HCT116 (cell line): Measurements from ENCODE around the gene PKM. TPM values are rescaled to one million over a fixed set of nuclear protein-coding genes. Genes with fewer than 3 reads are reported as not detected.

Experiments
- ATAC-seq: fragments of 200-7000 bp; cut with Tn5 transposase; 2 replicates; pipeline ENCODE4 v1.9.1; 2020; ENCODE audit warnings: mild to moderate bottlenecking, moderate library complexity
- BruUV-seq: library from RNA; stranded (reverse); fragments of 400-500 nt; replicated peaks from 2 replicates; lab custom pipeline; 2021; lab: Mats Ljungman, UMichigan
- CTCF ChIA-PET: fragments of 300-600 bp; sonication (Branson Sonifier 250); formaldehyde crosslinking; loops from one replicate; lab custom pipeline; 2021; ENCODE audit warnings: antibody characterized with exemption; lab: Charles Lee
- POLR2A ChIA-PET: fragments of 300-600, 350-600 bp; sonication (Branson Sonifier 250); formaldehyde crosslinking; loops from one replicate; lab custom pipeline; 2021; ENCODE audit warnings: antibody characterized with exemption; lab: Charles Lee
- RAD21 ChIA-PET, 2 experiments: fragments of 300-600 bp; sonication (Branson Sonifier 250); formaldehyde crosslinking; loops; one replicate each; lab custom pipeline; 2023; ENCODE audit warnings: low total read pairs in 2 of 2; ENCODE audit not compliant: uncharacterized antibody in 2 of 2, unreplicated experiment in 2 of 2, low non-redundant PET in 1 of 2; lab: Charles Lee
- DNase-seq: peaks from one replicate; pipeline ENCODE4 v3.0.0-alpha.2; 2010; ENCODE audit warnings: low read depth, low spot score
- H2AFZ ChIP-seq: fragments of 200-600 bp; shearing (Covaris generic), sonication (generic); 2 replicates; pipeline ENCODE4 v1.6.1; 2017; ENCODE audit warnings: low read depth, mixed run types, mixed read lengths, antibody characterized with exemption, low read length; ENCODE audit not compliant: poor library complexity, severe bottlenecking
- H3K27ac ChIP-seq: 2 replicates; pipeline ENCODE4 v1.5.1; 2012; ENCODE audit warnings: low read depth, low read length
- H3K27me3 ChIP-seq: fragments of 200-600 bp; sonication (generic); 2 replicates; pipeline ENCODE4 v1.6.1; 2016; ENCODE audit warnings: mixed run types, low read length, mixed read lengths; ENCODE audit not compliant: insufficient read depth
- H3K36me3 ChIP-seq, 2 experiments: fragments of 200-500 bp in 1 of 2; fragments of 200-600 bp in 1 of 2; sonication (Bioruptor generic) in 1 of 2; sonication (generic) in 1 of 2; 2 replicates each; pipeline versions ENCODE4 v1.5.1 to v1.6.1; 2014 to 2016; ENCODE audit warnings: low read length in 2 of 2, inconsistent platforms in 1 of 2, mixed read lengths in 1 of 2, mixed run types in 1 of 2; ENCODE audit not compliant: insufficient read depth in 2 of 2, control insufficient read depth in 1 of 2
- H3K4me1 ChIP-seq, 2 experiments: fragments of 200-600 bp in 1 of 2; sonication (generic) in 1 of 2; 2 replicates each; pipeline versions ENCODE4 v1.5.1 to v1.6.1; 2012 to 2017; ENCODE audit warnings: low read length in 2 of 2, inconsistent platforms in 1 of 2, mild to moderate bottlenecking in 1 of 2, mixed read lengths in 1 of 2, mixed run types in 1 of 2, moderate library complexity in 1 of 2; ENCODE audit not compliant: insufficient read depth in 2 of 2, control insufficient read depth in 1 of 2
- H3K4me2 ChIP-seq: fragments of 200-600 bp; sonication (generic); 2 replicates; pipeline ENCODE4 v1.6.1; 2017; ENCODE audit warnings: mixed run types, low read length, mixed read lengths
- H3K4me3 ChIP-seq, 2 experiments: fragments of 200-600 bp in 1 of 2; sonication (generic) in 1 of 2; replicated peaks in 1 of 2; 2 replicates each; pipeline ENCODE4 v1.5.1; 2011 to 2016; ENCODE audit warnings: low read length in 2 of 2, control low read depth in 1 of 2, low read depth in 1 of 2, mild to moderate bottlenecking in 1 of 2, mixed read lengths in 1 of 2, mixed run types in 1 of 2
- H3K79me2 ChIP-seq: fragments of 200-600 bp; sonication (generic); 2 replicates; pipeline ENCODE4 v1.6.1; 2017; ENCODE audit warnings: mild to moderate bottlenecking, mixed run types, low read length, moderate library complexity, mixed read lengths; ENCODE audit not compliant: insufficient read depth
- H3K9ac ChIP-seq: fragments of 200-600 bp; sonication (generic); 2 replicates; pipeline ENCODE4 v1.6.1; 2016; ENCODE audit warnings: low read length, mixed read lengths
- H3K9me2 ChIP-seq: fragments of 200-600 bp; sonication (generic), shearing (Covaris generic); 2 replicates; pipeline ENCODE4 v1.6.1; 2017; ENCODE audit warnings: mixed run types, mild to moderate bottlenecking, moderate library complexity; ENCODE audit not compliant: insufficient read depth
- H3K9me3 ChIP-seq, 2 experiments: fragments of 200-500 bp in 1 of 2; fragments of 200-600 bp in 1 of 2; sonication (Bioruptor generic) in 1 of 2; sonication (generic) in 1 of 2; 2 replicates each; pipeline ENCODE4 v1.6.1; 2014 to 2017; ENCODE audit warnings: low read length in 2 of 2, mixed read lengths in 2 of 2, inconsistent platforms in 1 of 2, low read depth in 1 of 2, mild to moderate bottlenecking in 1 of 2, mixed run types in 1 of 2, moderate library complexity in 1 of 2; ENCODE audit not compliant: control insufficient read depth in 1 of 2, insufficient read depth in 1 of 2
- H4K20me1 ChIP-seq: fragments of 200-600 bp; sonication (generic), shearing (Covaris generic); 2 replicates; pipeline ENCODE4 v1.6.1; 2017; ENCODE audit warnings: mixed run types, mild to moderate bottlenecking, moderate library complexity; ENCODE audit not compliant: insufficient read depth
- CBX3 ChIP-seq: IDR thresholded peaks from 2 replicates; pipeline ENCODE4 v1.6.1; 2012; ENCODE audit warnings: low read depth
- CEBPB ChIP-seq: IDR thresholded peaks from 2 replicates; pipeline ENCODE4 v1.6.1; 2012; ENCODE audit warnings: low read depth
- EGR1 ChIP-seq: IDR thresholded peaks from 2 replicates; pipeline ENCODE4 v1.6.1; 2012; ENCODE audit warnings: low read depth
- JUND ChIP-seq: IDR thresholded peaks from 2 replicates; pipeline ENCODE4 v1.6.1; 2012
- MAX ChIP-seq: IDR thresholded peaks from 2 replicates; pipeline ENCODE4 v1.6.1; 2012
- RAD21 ChIP-seq: IDR thresholded peaks from 2 replicates; pipeline ENCODE4 v1.6.1; 2012; ENCODE audit warnings: low read depth, mild to moderate bottlenecking
- REST ChIP-seq: IDR thresholded peaks from 2 replicates; pipeline ENCODE4 v1.6.1; 2012; ENCODE audit warnings: low read depth
- SIN3A ChIP-seq: IDR thresholded peaks from 2 replicates; pipeline ENCODE4 v1.6.1; 2012; ENCODE audit warnings: low read depth
- SP1 ChIP-seq: IDR thresholded peaks from 2 replicates; pipeline ENCODE4 v1.6.1; 2012; ENCODE audit warnings: low read depth
- SRF ChIP-seq: IDR thresholded peaks from 2 replicates; pipeline ENCODE4 v1.6.1; 2012; ENCODE audit warnings: low read depth
- TCF7L2 ChIP-seq: IDR thresholded peaks from 2 replicates; pipeline ENCODE4 v1.7.0; 2011; ENCODE audit warnings: borderline replicate concordance, inconsistent platforms; ENCODE audit not compliant: insufficient read depth, insufficient read length; ENCODE audit errors: extremely low read depth
- YY1 ChIP-seq: IDR thresholded peaks from 2 replicates; pipeline ENCODE4 v1.6.1; 2011; ENCODE audit warnings: low read length, low read depth, moderate library complexity, mild to moderate bottlenecking; ENCODE audit not compliant: insufficient replicate concordance; ENCODE audit errors: extremely low read depth
- ZBTB33 ChIP-seq: IDR thresholded peaks from 2 replicates; pipeline ENCODE4 v1.6.1; 2011; ENCODE audit warnings: mild to moderate bottlenecking, low read length, moderate library complexity; ENCODE audit not compliant: insufficient replicate concordance; ENCODE audit errors: extremely low read depth
- ZFX ChIP-seq: fragments of 450-650 bp; IDR thresholded peaks from 2 replicates; pipeline ENCODE4 v1.6.1; 2017
- ZNF274 ChIP-seq: fragments of 200-500 bp; sonication (Bioruptor generic); IDR thresholded peaks from 2 replicates; pipeline ENCODE4 v1.6.1; 2014; ENCODE audit warnings: mild to moderate bottlenecking, low read depth, low read length, inconsistent platforms
- intact Hi-C: fragments of 100-400 bp; cut with micrococcal nuclease; formaldehyde crosslinking; loops from 2 replicates; pipeline ENCODE4 v1.10.0; 2022
- total RNA-seq: library from RNA; stranded (reverse); gene quantifications from one replicate; pipeline ENCODE4 v1.2.1, GENCODE V29; 2021; ENCODE audit not compliant: unreplicated experiment
- TF ChIP-seq, protein P1 (sequence below): IDR thresholded peaks from 2 replicates; pipeline ENCODE4 v1.6.1; 2012
- TF ChIP-seq, protein P2 (sequence below), 3 experiments: fragments of 200-600 bp in 1 of 3; sonication (generic) in 1 of 3; IDR thresholded peaks in 2 of 3; conservative IDR thresholded peaks in 1 of 3; 2 replicates each; pipeline ENCODE4 v1.5.1; 2012 to 2017; ENCODE audit warnings: low read depth in 2 of 3, low read length in 2 of 3, antibody characterized with exemption in 1 of 3, borderline replicate concordance in 1 of 3, control low read depth in 1 of 3, mild to moderate bottlenecking in 1 of 3, mixed read lengths in 1 of 3, mixed run types in 1 of 3, moderate library complexity in 1 of 3; ENCODE audit not compliant: insufficient read depth in 1 of 3

PKM gene
- total RNA-seq, 1 experiment from 2014 or later, result 1,664 TPM

GRCh38 chr15:72271895-72272212, 40.9 kb upstream of the PKM start:
- H3K4me2 ChIP-seq, result peak overlapping the region; percentile 78
- intact Hi-C loops, result loop anchor here (2.0 kb wide), 1 partner anchor 39 kb away; no protein-coding TSS in a partner anchor
- peaks cover 28% of the 10 kb centered on the region for H3K79me2 ChIP-seq
- RAD21 ChIA-PET, result no interaction called here
- H4K20me1 ChIP-seq, result no peaks in the 10 kb centered on the region
- CTCF ChIA-PET, result no interaction called here
- H3K4me3 ChIP-seq, result peak overlapping the region; percentile 79 to 91
- POLR2A ChIA-PET, result no interaction called here
- peak overlapping the region; percentile 86 for H3K9ac ChIP-seq
- H3K27ac ChIP-seq, result peak overlapping the region; percentile 85
- no peaks in the 10 kb centered on the region for H3K27me3 ChIP-seq
- H3K9me2 ChIP-seq, result no peaks in the 10 kb centered on the region
- BruUV-seq, result no TSS peak
- ATAC-seq, result peak; percentile 14
- no peak overlapping the region for H2AFZ ChIP-seq
- TF ChIP-seq YY1 (no peak), SIN3A (no peak), MAX (no peak), REST (no peak), ZBTB33 (no peak), SP1 (no peak), CEBPB (no peak), JUND (no peak), ZFX (no peak), CBX3 (no peak), ZNF274 (no peak), SRF (no peak), TCF7L2 (no peak), EGR1 (no peak), RAD21 (no peak)
- TF ChIP-seq, protein P1, sequence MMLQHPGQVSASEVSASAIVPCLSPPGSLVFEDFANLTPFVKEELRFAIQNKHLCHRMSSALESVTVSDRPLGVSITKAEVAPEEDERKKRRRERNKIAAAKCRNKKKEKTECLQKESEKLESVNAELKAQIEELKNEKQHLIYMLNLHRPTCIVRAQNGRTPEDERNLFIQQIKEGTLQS, result no peak
- TF ChIP-seq, protein P2, sequence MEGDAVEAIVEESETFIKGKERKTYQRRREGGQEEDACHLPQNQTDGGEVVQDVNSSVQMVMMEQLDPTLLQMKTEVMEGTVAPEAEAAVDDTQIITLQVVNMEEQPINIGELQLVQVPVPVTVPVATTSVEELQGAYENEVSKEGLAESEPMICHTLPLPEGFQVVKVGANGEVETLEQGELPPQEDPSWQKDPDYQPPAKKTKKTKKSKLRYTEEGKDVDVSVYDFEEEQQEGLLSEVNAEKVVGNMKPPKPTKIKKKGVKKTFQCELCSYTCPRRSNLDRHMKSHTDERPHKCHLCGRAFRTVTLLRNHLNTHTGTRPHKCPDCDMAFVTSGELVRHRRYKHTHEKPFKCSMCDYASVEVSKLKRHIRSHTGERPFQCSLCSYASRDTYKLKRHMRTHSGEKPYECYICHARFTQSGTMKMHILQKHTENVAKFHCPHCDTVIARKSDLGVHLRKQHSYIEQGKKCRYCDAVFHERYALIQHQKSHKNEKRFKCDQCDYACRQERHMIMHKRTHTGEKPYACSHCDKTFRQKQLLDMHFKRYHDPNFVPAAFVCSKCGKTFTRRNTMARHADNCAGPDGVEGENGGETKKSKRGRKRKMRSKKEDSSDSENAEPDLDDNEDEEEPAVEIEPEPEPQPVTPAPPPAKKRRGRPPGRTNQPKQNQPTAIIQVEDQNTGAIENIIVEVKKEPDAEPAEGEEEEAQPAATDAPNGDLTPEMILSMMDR (IDR thresholded peaks at IDR 0.05 in 2 of 3, conservative IDR thresholded peaks at IDR 0.05 in 1 of 3; ENCODE audit: borderline replicate concordance in 1 of 3, insufficient read depth in 1 of 3, low read depth in 2 of 3, low read length in 2 of 3), result no peak
- no peak for DNase-seq
- H3K4me1 ChIP-seq, result peaks cover 9 to 17% of the 10 kb centered on the region in 2 experiments; a peak in 2 of 4 replicates
- H3K36me3 ChIP-seq, result peaks cover 10 to 13% of the 10 kb centered on the region in 2 experiments
- no peaks in the 10 kb centered on the region for H3K9me3 ChIP-seq
